Measurements from ENCODE around the gene NRG3.

The NRG3 gene

DNA sequence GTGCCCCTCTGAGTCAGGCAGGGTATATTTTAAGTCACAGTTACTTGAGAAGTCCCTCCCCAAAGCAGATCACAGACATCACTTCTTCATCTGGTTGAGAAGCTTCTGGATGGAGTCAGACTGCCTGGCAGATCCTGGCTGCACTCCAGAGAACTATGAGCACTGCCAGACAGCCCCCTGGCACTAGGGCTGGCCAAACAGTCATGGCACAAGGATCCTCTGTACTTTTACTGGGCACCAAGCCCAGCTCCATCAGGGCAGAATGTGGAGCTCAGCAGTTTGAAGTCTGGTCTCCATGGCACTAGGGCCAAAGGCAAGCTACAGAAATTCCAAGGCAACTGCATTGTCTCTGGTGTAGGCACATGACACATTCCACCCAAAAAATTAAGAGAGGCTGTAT lies 162.1 kb downstream of the NRG3 start:
- Histone ChIP-seq H3K4me2 (ENCODE audit: low read length) (no peak overlapping the region), H3K36me3 (ENCODE audit: insufficient read depth, low read length) (no peaks in the 10 kb centered on the region), H2AFZ (ENCODE audit: low read length) (no peak overlapping the region), H4K20me1 (ENCODE audit: insufficient read depth, low read length) (no peaks in the 10 kb centered on the region), H3K9ac (ENCODE audit: low read length) (no peak overlapping the region), H3F3A (ENCODE audit: insufficient read depth, low read length) (no peaks in the 10 kb centered on the region), H3K4me1 (ENCODE audit: insufficient read depth, low read length, severe bottlenecking) (no peaks in the 10 kb centered on the region), H3K9me3 (ENCODE audit: low read length) (no peaks in the 10 kb centered on the region), H3K27me3 (ENCODE audit: insufficient read depth, low read length) (no peaks in the 10 kb centered on the region), H3K27ac (ENCODE audit: low read depth, low read length, poor library complexity, severe bottlenecking) (no peak overlapping the region), H3K79me2 (ENCODE audit: insufficient read depth, low read length) (no peaks in the 10 kb centered on the region), H3K9me2 (ENCODE audit: low read depth, low read length) (no peaks in the 10 kb centered on the region), H3K4me3 (ENCODE audit: low read depth, low read length, poor library complexity, severe bottlenecking) (no peak overlapping the region)
- TF ChIP-seq EZH2 (IDR thresholded peaks at IDR 0.05; ENCODE audit: borderline replicate concordance, low read length) = no peak
- TF ChIP-seq, protein P1, sequence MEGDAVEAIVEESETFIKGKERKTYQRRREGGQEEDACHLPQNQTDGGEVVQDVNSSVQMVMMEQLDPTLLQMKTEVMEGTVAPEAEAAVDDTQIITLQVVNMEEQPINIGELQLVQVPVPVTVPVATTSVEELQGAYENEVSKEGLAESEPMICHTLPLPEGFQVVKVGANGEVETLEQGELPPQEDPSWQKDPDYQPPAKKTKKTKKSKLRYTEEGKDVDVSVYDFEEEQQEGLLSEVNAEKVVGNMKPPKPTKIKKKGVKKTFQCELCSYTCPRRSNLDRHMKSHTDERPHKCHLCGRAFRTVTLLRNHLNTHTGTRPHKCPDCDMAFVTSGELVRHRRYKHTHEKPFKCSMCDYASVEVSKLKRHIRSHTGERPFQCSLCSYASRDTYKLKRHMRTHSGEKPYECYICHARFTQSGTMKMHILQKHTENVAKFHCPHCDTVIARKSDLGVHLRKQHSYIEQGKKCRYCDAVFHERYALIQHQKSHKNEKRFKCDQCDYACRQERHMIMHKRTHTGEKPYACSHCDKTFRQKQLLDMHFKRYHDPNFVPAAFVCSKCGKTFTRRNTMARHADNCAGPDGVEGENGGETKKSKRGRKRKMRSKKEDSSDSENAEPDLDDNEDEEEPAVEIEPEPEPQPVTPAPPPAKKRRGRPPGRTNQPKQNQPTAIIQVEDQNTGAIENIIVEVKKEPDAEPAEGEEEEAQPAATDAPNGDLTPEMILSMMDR (IDR thresholded peaks at IDR 0.05; ENCODE audit: low read length) = no peak

- H3K4me2 ChIP-seq (ENCODE audit: low read length) = no peak overlapping the region
- no peaks in the 10 kb centered on the region for H3F3A ChIP-seq (ENCODE audit: insufficient read depth, low read length)
- no peaks in the 10 kb centered on the region for H3K9me3 ChIP-seq (ENCODE audit: low read length)
- TF ChIP-seq, protein P1 (IDR thresholded peaks at IDR 0.05; ENCODE audit: low read length) = no peak
- no peak for TF ChIP-seq EZH2 (IDR thresholded peaks at IDR 0.05; ENCODE audit: borderline replicate concordance, low read length)
- H3K4me1 ChIP-seq (ENCODE audit: insufficient read depth, low read length, severe bottlenecking) = no peaks in the 10 kb centered on the region
- no peak overlapping the region for H3K27ac ChIP-seq (ENCODE audit: low read depth, low read length, poor library complexity, severe bottlenecking)
- H3K27me3 ChIP-seq (ENCODE audit: insufficient read depth, low read length) = no peaks in the 10 kb centered on the region
- H2AFZ ChIP-seq (ENCODE audit: low read length) = no peak overlapping the region
- H4K20me1 ChIP-seq (ENCODE audit: insufficient read depth, low read length) = no peaks in the 10 kb centered on the region
- no peaks in the 10 kb centered on the region for H3K9me2 ChIP-seq (ENCODE audit: low read depth, low read length)
- H3K79me2 ChIP-seq (ENCODE audit: insufficient read depth, low read length) = no peaks in the 10 kb centered on the region
- H3K4me3 ChIP-seq (ENCODE audit: low read depth, low read length, poor library complexity, severe bottlenecking) = no peak overlapping the region
- H3K9ac ChIP-seq (ENCODE audit: low read length) = no peak overlapping the region
- H3K36me3 ChIP-seq (ENCODE audit: insufficient read depth, low read length) = no peaks in the 10 kb centered on the region
Observed at GRCh38 chr10:82038587-82038986, 163.6 kb downstream of the NRG3 start.

GRCh38 chr10:82040336-82040735 lies 165.3 kb downstream of the NRG3 start:
- Histone ChIP-seq H3K9me2 (ENCODE audit: low read depth, low read length) (no peaks in the 10 kb centered on the region), H3F3A (ENCODE audit: insufficient read depth, low read length) (no peaks in the 10 kb centered on the region), H3K9me3 (ENCODE audit: low read length) (no peaks in the 10 kb centered on the region), H3K4me3 (ENCODE audit: low read depth, low read length, poor library complexity, severe bottlenecking) (no peak overlapping the region), H3K27me3 (ENCODE audit: insufficient read depth, low read length) (no peaks in the 10 kb centered on the region), H4K20me1 (ENCODE audit: insufficient read depth, low read length) (no peaks in the 10 kb centered on the region), H2AFZ (ENCODE audit: low read length) (no peak overlapping the region), H3K9ac (ENCODE audit: low read length) (no peak overlapping the region), H3K79me2 (ENCODE audit: insufficient read depth, low read length) (no peaks in the 10 kb centered on the region), H3K27ac (ENCODE audit: low read depth, low read length, poor library complexity, severe bottlenecking) (no peak overlapping the region), H3K4me2 (ENCODE audit: low read length) (no peak overlapping the region), H3K36me3 (ENCODE audit: insufficient read depth, low read length) (no peaks in the 10 kb centered on the region), H3K4me1 (ENCODE audit: insufficient read depth, low read length, severe bottlenecking) (no peaks in the 10 kb centered on the region)
- TF ChIP-seq, protein P1 (IDR thresholded peaks at IDR 0.05; ENCODE audit: low read length) = no peak
- TF ChIP-seq EZH2 (IDR thresholded peaks at IDR 0.05; ENCODE audit: borderline replicate concordance, low read length) = no peak
